K562 (cell line): Measurements from ENCODE around the gene CZIB.

Source experiments
- MTF1 ChIP-seq: fragments of 250-450 bp; sonication (Bioruptor Pico); IDR thresholded peaks from 2 replicates; pipeline ENCODE4 v1.9.0; 2021; ENCODE audit warnings: moderate library complexity, mild to moderate bottlenecking, inconsistent platforms, borderline replicate concordance
- TF ChIP-seq, protein P1 (sequence below), 3 experiments: IDR thresholded peaks in 2 of 3; conservative IDR thresholded peaks in 1 of 3; 2 replicates each; pipeline ENCODE4 v1.5.1; 2011 to 2012; ENCODE audit warnings: low read length in 3 of 3, mild to moderate bottlenecking in 3 of 3, control low read depth in 2 of 3, improper control_type of control experiment in 1 of 3, inconsistent platforms in 1 of 3, low read depth in 1 of 3, mixed read lengths in 1 of 3, moderate library complexity in 1 of 3; ENCODE audit not compliant: insufficient read depth in 2 of 3

DNA sequence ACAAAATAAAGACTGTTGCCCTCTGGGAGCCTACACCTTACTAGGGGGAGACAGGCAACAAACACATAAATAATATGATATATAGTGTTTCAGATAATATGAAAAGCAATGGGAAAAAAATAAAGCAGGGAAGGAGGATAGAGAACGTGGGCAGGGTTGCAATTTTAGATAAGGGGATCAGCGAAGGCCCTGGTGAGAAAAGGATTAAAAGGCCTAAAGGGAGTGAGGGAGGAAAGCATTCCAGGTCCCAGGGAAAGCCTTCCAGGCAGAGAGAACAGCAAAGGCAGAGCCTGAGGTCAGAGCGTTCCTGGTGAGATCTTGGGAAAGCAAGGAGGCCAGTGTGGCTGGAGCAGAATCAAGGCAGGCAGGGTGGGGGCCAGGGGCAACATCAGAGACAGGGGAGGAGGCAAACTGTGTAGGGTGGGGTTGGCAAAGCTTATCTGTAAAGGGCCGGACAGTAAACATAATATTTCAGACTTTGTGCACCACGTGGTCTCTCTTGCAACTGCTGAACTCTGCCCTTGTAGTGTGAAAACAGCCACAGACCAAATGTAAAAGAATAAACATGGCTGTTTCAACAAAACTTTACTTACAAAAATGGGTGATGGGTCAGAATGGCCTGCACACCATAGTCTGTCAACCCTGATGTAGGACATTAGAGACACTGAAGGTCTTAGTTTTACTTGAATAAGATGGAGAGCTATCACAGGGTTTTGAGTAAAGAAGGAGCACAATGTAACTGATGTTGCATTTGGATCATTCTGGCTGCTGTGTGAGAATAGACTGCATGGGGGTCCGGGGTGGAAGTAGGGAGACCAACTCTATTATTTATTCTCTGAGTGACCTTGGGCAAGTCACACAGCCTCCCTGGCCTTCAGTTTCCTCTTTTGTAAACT is 37.1 kb downstream of the CZIB start:
- TF ChIP-seq, protein P1, sequence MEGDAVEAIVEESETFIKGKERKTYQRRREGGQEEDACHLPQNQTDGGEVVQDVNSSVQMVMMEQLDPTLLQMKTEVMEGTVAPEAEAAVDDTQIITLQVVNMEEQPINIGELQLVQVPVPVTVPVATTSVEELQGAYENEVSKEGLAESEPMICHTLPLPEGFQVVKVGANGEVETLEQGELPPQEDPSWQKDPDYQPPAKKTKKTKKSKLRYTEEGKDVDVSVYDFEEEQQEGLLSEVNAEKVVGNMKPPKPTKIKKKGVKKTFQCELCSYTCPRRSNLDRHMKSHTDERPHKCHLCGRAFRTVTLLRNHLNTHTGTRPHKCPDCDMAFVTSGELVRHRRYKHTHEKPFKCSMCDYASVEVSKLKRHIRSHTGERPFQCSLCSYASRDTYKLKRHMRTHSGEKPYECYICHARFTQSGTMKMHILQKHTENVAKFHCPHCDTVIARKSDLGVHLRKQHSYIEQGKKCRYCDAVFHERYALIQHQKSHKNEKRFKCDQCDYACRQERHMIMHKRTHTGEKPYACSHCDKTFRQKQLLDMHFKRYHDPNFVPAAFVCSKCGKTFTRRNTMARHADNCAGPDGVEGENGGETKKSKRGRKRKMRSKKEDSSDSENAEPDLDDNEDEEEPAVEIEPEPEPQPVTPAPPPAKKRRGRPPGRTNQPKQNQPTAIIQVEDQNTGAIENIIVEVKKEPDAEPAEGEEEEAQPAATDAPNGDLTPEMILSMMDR (IDR thresholded peaks at IDR 0.05 in 2 of 3, conservative IDR thresholded peaks at IDR 0.05 in 1 of 3; ENCODE audit: insufficient read depth in 2 of 3, low read depth in 1 of 3, low read length in 3 of 3) = no peak
- TF ChIP-seq MTF1 (CRISPR knock-in tag) = no peak
